ENCODE results near the gene PLEKHH3. TPM values are rescaled to one million over a fixed set of nuclear protein-coding genes. Genes with fewer than 3 reads are reported as not detected.

Gene PLEKHH3
- total RNA-seq, 1 experiment from 2014 or later = 66.3 TPM

DNA sequence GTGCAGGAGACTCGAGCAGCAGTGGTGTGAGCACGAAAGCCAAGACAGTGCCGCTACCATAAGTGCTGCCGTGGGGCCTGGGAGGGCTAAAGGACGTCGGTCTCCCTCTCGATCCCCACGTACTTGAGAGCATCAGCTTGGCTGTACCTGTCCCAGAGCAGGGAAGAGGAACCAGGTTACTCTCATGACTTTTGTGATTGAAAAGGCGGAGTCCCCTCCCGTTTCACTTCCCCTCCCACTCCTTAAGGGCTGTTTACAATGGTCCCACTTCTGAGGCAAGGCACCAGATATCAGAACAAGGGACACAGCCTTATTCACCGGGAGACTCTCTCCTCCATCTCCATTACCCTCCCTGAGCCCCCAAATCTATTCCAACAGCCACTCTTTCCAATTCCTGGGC lies 25.7 kb upstream of the PLEKHH3 start:
- ChIA-PET RAD21 (ENCODE audit: low non-redundant PET in 1 of 2, low total read pairs in 2 of 2, uncharacterized antibody in 2 of 2, unreplicated experiment in 2 of 2) (no interaction called here), POLR2A (no interaction called here), CTCF (no interaction called here)
- BruUV-seq (replicated peaks) = no TSS peak
- DNase-seq (ENCODE audit: low read depth, low spot score) (no peak), ATAC-seq (no peak)
- intact Hi-C loops (cut with micrococcal nuclease) = no loop called here
- Histone ChIP-seq H2AFZ (ENCODE audit: low read depth, low read length, poor library complexity, severe bottlenecking) (no peak overlapping the region), H3K36me3 (ENCODE audit: control insufficient read depth in 1 of 2, insufficient read depth in 2 of 2, low read length in 2 of 2) (peaks cover 15 to 28% of the 10 kb centered on the region in 2 experiments; a peak in 3 of 4 replicates), H3K9ac (ENCODE audit: low read length) (no peak overlapping the region), H3K79me2 (ENCODE audit: insufficient read depth, low read length) (no peaks in the 10 kb centered on the region), H3K4me3 (replicated peaks in 1 of 2; ENCODE audit: low read depth in 1 of 2, low read length in 2 of 2) (no peak overlapping the region), H3K4me2 (ENCODE audit: low read length) (no peak overlapping the region), H3K9me3 (ENCODE audit: control insufficient read depth in 1 of 2, insufficient read depth in 1 of 2, low read depth in 1 of 2, low read length in 2 of 2) (no peaks in the 10 kb centered on the region), H4K20me1 (ENCODE audit: insufficient read depth) (no peaks in the 10 kb centered on the region), H3K27me3 (ENCODE audit: insufficient read depth, low read length) (no peaks in the 10 kb centered on the region), H3K27ac (ENCODE audit: low read depth, low read length) (no peak overlapping the region), H3K9me2 (ENCODE audit: insufficient read depth) (no peaks in the 10 kb centered on the region), H3K4me1 (ENCODE audit: control insufficient read depth in 1 of 2, insufficient read depth in 2 of 2, low read length in 2 of 2) (no peaks in the 10 kb centered on the region)
- TF ChIP-seq ZNF274 (IDR thresholded peaks at IDR 0.05; ENCODE audit: low read depth, low read length) (no peak), TCF7L2 (IDR thresholded peaks at IDR 0.05; ENCODE audit: borderline replicate concordance, extremely low read depth, insufficient read depth, insufficient read length) (no peak), CEBPB (IDR thresholded peaks at IDR 0.05; ENCODE audit: low read depth) (no peak), POLR2A (IDR thresholded peaks at IDR 0.05; ENCODE audit: borderline replicate concordance, extremely low read depth, insufficient read depth, insufficient read length) (no peak), SIN3A (IDR thresholded peaks at IDR 0.05; ENCODE audit: low read depth) (no peak), EZH2 (IDR thresholded peaks at IDR 0.05) (no peak)
- TF ChIP-seq, protein P1, sequence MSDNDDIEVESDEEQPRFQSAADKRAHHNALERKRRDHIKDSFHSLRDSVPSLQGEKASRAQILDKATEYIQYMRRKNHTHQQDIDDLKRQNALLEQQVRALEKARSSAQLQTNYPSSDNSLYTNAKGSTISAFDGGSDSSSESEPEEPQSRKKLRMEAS (IDR thresholded peaks at IDR 0.05) = no peak
- TF ChIP-seq, protein P2, sequence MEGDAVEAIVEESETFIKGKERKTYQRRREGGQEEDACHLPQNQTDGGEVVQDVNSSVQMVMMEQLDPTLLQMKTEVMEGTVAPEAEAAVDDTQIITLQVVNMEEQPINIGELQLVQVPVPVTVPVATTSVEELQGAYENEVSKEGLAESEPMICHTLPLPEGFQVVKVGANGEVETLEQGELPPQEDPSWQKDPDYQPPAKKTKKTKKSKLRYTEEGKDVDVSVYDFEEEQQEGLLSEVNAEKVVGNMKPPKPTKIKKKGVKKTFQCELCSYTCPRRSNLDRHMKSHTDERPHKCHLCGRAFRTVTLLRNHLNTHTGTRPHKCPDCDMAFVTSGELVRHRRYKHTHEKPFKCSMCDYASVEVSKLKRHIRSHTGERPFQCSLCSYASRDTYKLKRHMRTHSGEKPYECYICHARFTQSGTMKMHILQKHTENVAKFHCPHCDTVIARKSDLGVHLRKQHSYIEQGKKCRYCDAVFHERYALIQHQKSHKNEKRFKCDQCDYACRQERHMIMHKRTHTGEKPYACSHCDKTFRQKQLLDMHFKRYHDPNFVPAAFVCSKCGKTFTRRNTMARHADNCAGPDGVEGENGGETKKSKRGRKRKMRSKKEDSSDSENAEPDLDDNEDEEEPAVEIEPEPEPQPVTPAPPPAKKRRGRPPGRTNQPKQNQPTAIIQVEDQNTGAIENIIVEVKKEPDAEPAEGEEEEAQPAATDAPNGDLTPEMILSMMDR (IDR thresholded peaks at IDR 0.05 in 2 of 3, conservative IDR thresholded peaks at IDR 0.05 in 1 of 3; ENCODE audit: borderline replicate concordance in 1 of 3, insufficient read depth in 1 of 3, low read depth in 2 of 3, low read length in 2 of 3) = no peak

All from HCT116 (cell line).